Keratinocyte (primary cell): Measurements from ENCODE around the gene LCN10. TPM values are rescaled to one million over a fixed set of nuclear protein-coding genes. Genes with fewer than 3 reads are reported as not detected.

Source experiments
- DNase-seq: peaks from one replicate; pipeline ENCODE4 v3.0.0-alpha.2; 2011; ENCODE audit warnings: low read depth, missing footprints, low spot score
- FAIRE-seq: peaks from 2 replicates; lab custom pipeline; 2011; peaks lifted over from hg19 to GRCh38; lab: Jason Lieb, UNC
- H2AFZ ChIP-seq: 2 replicates; pipeline ENCODE4 v1.6.0; 2012; ENCODE audit warnings: low read length, control low read depth, inconsistent platforms; ENCODE audit not compliant: control insufficient read depth
- H3K27ac ChIP-seq: 2 replicates; pipeline ENCODE4 v1.5.1; 2011; ENCODE audit warnings: low read length; ENCODE audit not compliant: control insufficient read depth, insufficient read depth
- H3K27me3 ChIP-seq: 3 replicates; pipeline ENCODE4 v1.6.0; 2011; ENCODE audit warnings: low read length; ENCODE audit not compliant: control insufficient read depth, insufficient read depth; ENCODE audit errors: extremely low read depth
- H3K36me3 ChIP-seq, 2 experiments: 2 replicates in 1 of 2; 3 replicates in 1 of 2; pipeline ENCODE4 v1.5.1; 2011; ENCODE audit warnings: low read length in 2 of 2, mild to moderate bottlenecking in 1 of 2; ENCODE audit not compliant: control insufficient read depth in 2 of 2, insufficient read depth in 2 of 2; ENCODE audit errors: extremely low read depth in 1 of 2
- H3K4me1 ChIP-seq: 3 replicates; pipeline ENCODE4 v1.5.1; 2011; ENCODE audit warnings: low read length; ENCODE audit not compliant: control insufficient read depth, insufficient read depth; ENCODE audit errors: extremely low read depth
- H3K4me2 ChIP-seq: 3 replicates; pipeline ENCODE4 v1.6.0; 2011; ENCODE audit warnings: low read depth, low read length; ENCODE audit not compliant: control insufficient read depth, insufficient read depth; ENCODE audit errors: extremely low read depth
- H3K4me3 ChIP-seq, 3 experiments: fragments of 200-600 bp in 1 of 3; sonication (generic) in 1 of 3; 2 replicates in 2 of 3; 3 replicates in 1 of 3; pipeline ENCODE4 v1.5.1; 2011 to 2016; ENCODE audit warnings: low read length in 3 of 3, mild to moderate bottlenecking in 3 of 3, control low read depth in 2 of 3, inconsistent platforms in 1 of 3, low read depth in 1 of 3, mixed read lengths in 1 of 3, mixed run types in 1 of 3, moderate library complexity in 1 of 3; ENCODE audit not compliant: control insufficient read depth in 2 of 3, insufficient read depth in 2 of 3; ENCODE audit errors: extremely low read depth in 1 of 3
- H3K79me2 ChIP-seq: 2 replicates; pipeline ENCODE4 v1.6.0; 2012; ENCODE audit warnings: low read length; ENCODE audit not compliant: control insufficient read depth, insufficient read depth
- H3K9ac ChIP-seq: 3 replicates; pipeline ENCODE4 v1.6.0; 2011; ENCODE audit warnings: low read length; ENCODE audit not compliant: control insufficient read depth, insufficient read depth; ENCODE audit errors: extremely low read depth
- H3K9me1 ChIP-seq: 3 replicates; pipeline ENCODE4 v1.6.0; 2011; ENCODE audit warnings: low read length; ENCODE audit not compliant: control insufficient read depth, insufficient read depth; ENCODE audit errors: extremely low read depth
- H3K9me3 ChIP-seq: 2 replicates; pipeline ENCODE4 v1.5.1; 2012; ENCODE audit warnings: low read depth, low read length; ENCODE audit not compliant: control insufficient read depth
- H4K20me1 ChIP-seq: 3 replicates; pipeline ENCODE4 v1.6.0; 2011; ENCODE audit warnings: low read length; ENCODE audit not compliant: control insufficient read depth, insufficient read depth; ENCODE audit errors: extremely low read depth
- CTCF ChIP-seq, 3 experiments: IDR thresholded peaks in 1 of 3; conservative IDR thresholded peaks in 1 of 3; optimal IDR thresholded peaks in 1 of 3; 2 replicates in 2 of 3; 3 replicates in 1 of 3; pipeline versions ENCODE3 to v1.5.1; 2011; ENCODE audit warnings: low read length in 3 of 3, mild to moderate bottlenecking in 3 of 3, moderate library complexity in 2 of 3, control low read depth in 1 of 3, inconsistent platforms in 1 of 3; ENCODE audit not compliant: insufficient read depth in 2 of 3; ENCODE audit errors: extremely low read depth in 1 of 3
- EZH2 ChIP-seq: IDR thresholded peaks from one replicate; pipeline ENCODE4 v1.6.1; 2012; ENCODE audit warnings: inconsistent platforms, mild to moderate bottlenecking, low read length, moderate library complexity
- dilution Hi-C: fragments of 300-500 bp; cut with MboI; formaldehyde crosslinking; loops from one replicate; pipeline ENCODE4 v1.7.0; 2020; ENCODE audit warnings: low sequenced_read_pairs; ENCODE audit not compliant: extremely low pct_ligation_motif_present
- polyA plus RNA-seq, 5 experiments: library from polyadenylated mRNA; depleted of rRNA in 3 of 5; stranded (reverse) in 3 of 5; stranded (forward) in 1 of 5; unstranded in 1 of 5; fragments of >200 nt; gene quantifications; 1 replicate in 1 of 5; 2 replicates in 3 of 5; 3 replicates in 1 of 5; pipeline versions ENCODE4 v1.2.1 to v1.2.3, GENCODE V29; 2011 to 2012; ENCODE audit warnings: missing spikeins in 2 of 5, low read depth in 1 of 5, low replicate concordance in 1 of 5

Gene LCN10
- polyA plus RNA-seq, 1 donor (not counting 4 experiments of a cell fraction or from before 2014, with no cell fraction given) = not detected

GRCh38 chr9:136763649-136764035 lies 20.9 kb upstream of the LCN10 start:
- TF ChIP-seq CTCF (optimal IDR thresholded peaks at IDR 0.05 in 1 of 3, IDR thresholded peaks at IDR 0.05 in 1 of 3, conservative IDR thresholded peaks at IDR 0.05 in 1 of 3; ENCODE audit: extremely low read depth in 1 of 3, insufficient read depth in 2 of 3, low read length in 3 of 3) = no peak
- TF ChIP-seq EZH2 = no peak
- FAIRE-seq (no peak), DNase-seq (no peak)
- Histone ChIP-seq H3K4me3 (no peak overlapping the region), H3K36me3 (no peaks in the 10 kb centered on the region), H2AFZ (no peak overlapping the region), H3K9ac (no peak overlapping the region), H3K4me2 (no peak overlapping the region), H3K9me1 (no peaks in the 10 kb centered on the region), H3K9me3 (no peaks in the 10 kb centered on the region), H3K27me3 (peaks cover 23% of the 10 kb centered on the region), H3K27ac (no peak overlapping the region), H4K20me1 (no peaks in the 10 kb centered on the region), H3K79me2 (no peaks in the 10 kb centered on the region), H3K4me1 (no peaks in the 10 kb centered on the region)
- dilution Hi-C loops = no loop called here

- no peak overlapping the region for H3K27ac ChIP-seq
- H3K9me1 ChIP-seq = no peaks in the 10 kb centered on the region
- H2AFZ ChIP-seq = no peak overlapping the region
- no peak for DNase-seq
- TF ChIP-seq CTCF (optimal IDR thresholded peaks at IDR 0.05 in 1 of 3, IDR thresholded peaks at IDR 0.05 in 1 of 3, conservative IDR thresholded peaks at IDR 0.05 in 1 of 3; ENCODE audit: extremely low read depth in 1 of 3, insufficient read depth in 2 of 3, low read length in 3 of 3) (no peak), EZH2 (no peak)
- no peak for FAIRE-seq
- no peaks in the 10 kb centered on the region for H3K4me1 ChIP-seq
- no peaks in the 10 kb centered on the region for H3K36me3 ChIP-seq
- no peak overlapping the region for H3K4me3 ChIP-seq
- no peak overlapping the region for H3K4me2 ChIP-seq
- no peaks in the 10 kb centered on the region for H4K20me1 ChIP-seq
- no peaks in the 10 kb centered on the region for H3K9me3 ChIP-seq
- dilution Hi-C loops = no loop called here
- peaks cover 23% of the 10 kb centered on the region for H3K27me3 ChIP-seq
- H3K9ac ChIP-seq = no peak overlapping the region
- H3K79me2 ChIP-seq = no peaks in the 10 kb centered on the region
These were observed 20.3 kb upstream of the LCN10 start for GRCh38 chr9:136762915-136763648.
